ENCODE results near the gene OR2L13.

OR2L13 gene, protein sequence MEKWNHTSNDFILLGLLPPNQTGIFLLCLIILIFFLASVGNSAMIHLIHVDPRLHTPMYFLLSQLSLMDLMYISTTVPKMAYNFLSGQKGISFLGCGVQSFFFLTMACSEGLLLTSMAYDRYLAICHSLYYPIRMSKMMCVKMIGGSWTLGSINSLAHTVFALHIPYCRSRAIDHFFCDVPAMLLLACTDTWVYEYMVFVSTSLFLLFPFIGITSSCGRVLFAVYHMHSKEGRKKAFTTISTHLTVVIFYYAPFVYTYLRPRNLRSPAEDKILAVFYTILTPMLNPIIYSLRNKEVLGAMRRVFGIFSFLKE

DNA sequence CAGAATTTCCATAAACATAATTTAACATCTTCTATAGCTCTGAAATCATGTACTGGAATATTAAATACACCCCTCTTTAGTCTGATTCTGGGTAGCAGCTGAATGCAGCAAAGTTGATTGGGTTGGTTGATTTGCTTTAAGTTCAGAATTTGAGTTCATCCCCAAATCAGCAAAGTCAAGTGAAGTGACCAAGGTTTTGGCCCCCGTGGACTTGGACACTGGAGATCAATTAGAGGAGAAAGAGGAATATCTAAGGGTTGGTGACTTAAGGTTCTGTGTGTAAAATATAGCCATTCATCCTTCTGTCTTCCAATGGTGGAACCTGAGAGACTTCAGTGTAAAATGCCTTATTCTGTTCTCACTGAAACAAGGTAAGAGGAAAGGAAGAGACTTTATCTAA lies at the start of gene OR2L13:
Gene OR2L13 (plus strand): TSS at position 301 of the 400 bp plus-strand sequence. CDS start 4,192 bp downstream, outside the sequence.
- TF ChIP-seq SP1 (IDR thresholded peaks at IDR 0.05) (no peak), HDGF (IDR thresholded peaks at IDR 0.05; ENCODE audit: borderline replicate concordance) (no peak), ELF4 (IDR thresholded peaks at IDR 0.05) (no peak)
- CTCF ChIA-PET, result no interaction called here
- no peak for DNase-seq (ENCODE audit: extremely low spot score)
- POLR2A ChIA-PET, result no interaction called here

DNA sequence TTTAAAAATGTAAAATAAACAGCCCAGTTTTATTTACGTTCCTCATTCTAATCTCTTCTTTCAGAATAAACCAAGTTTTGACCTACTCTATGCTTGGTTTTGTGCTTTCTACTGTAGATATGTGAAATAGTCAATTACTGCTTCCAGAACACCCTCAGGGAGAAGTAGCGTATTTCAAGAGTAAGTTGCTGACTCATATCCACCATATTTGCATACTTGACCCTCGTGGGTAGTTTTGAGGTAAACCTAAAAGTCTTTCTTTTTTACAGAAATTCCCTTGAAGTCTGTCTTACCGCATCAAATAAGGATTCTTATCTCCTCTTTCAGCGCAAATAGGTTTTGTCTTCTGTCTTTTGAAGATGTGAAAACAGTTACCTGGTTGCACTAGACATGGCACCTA lies 49.8 kb upstream of the OR2L13 start:
- no peak for DNase-seq (ENCODE audit: extremely low spot score)
- CTCF ChIA-PET, result no interaction called here
- POLR2A ChIA-PET, result no interaction called here
- TF ChIP-seq SUZ12 (IDR thresholded peaks at IDR 0.05) (no peak), FOXA1 (IDR thresholded peaks at IDR 0.05) (no peak), FOXM1 (IDR thresholded peaks at IDR 0.05; ENCODE audit: borderline replicate concordance) (no peak), ZNF384 (IDR thresholded peaks at IDR 0.05) (no peak), BHLHE40 (IDR thresholded peaks at IDR 0.05; ENCODE audit: borderline replicate concordance) (no peak)

DNA sequence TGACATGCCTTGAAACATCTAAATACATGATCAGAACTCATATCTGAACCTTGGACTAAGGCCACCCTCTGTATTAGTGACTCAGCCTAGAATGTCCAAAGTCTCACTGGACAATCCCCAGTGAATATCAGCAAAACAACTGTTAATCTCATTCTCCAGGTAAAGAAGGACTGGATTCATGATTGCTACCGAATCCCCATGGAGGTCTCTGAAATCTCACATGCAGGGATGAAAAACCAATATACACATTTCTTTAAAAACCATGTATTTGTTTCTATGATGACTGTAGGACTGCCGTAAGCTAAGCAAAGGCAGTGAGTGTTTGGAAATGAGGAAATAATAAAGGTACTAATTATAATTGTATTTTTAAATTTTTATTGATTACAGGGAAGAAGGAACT lies 48.4 kb upstream of the OR2L13 start, which contains the start of gene OR2L3:
Gene OR2L3 (plus strand): TSS at position 301 of the 400 bp plus-strand sequence. CDS start 13,846 bp downstream, outside the sequence.
- CTCF ChIA-PET, result no interaction called here

DNA sequence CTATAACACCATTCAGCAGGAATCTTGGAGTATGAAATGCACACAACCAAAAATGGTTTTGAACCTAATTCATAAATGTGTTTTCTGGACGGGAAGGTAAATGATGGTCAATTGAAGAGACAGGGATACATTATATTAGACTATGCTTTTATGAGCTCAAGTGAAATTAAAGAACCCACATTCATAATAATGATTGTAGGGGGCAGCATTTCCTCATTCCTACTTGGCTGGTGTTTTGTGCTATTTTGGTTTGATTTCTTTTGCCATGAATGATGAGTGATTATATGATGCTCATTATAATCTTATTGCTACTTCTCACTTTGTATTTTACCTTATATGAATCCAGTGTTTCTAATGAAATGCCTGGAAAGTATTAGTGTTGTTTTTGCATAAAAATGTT lies 48.0 kb upstream of the OR2L13 start:
- ChIA-PET CTCF (no interaction called here), POLR2A (no interaction called here)
- TF ChIP-seq HDGF (IDR thresholded peaks at IDR 0.05; ENCODE audit: borderline replicate concordance), result no peak
- no peak for TF ChIP-seq LEF1 (IDR thresholded peaks at IDR 0.05; ENCODE audit: borderline replicate concordance)
- no peak for TF ChIP-seq SP1 (IDR thresholded peaks at IDR 0.05)
- no peak for TF ChIP-seq SUZ12 (IDR thresholded peaks at IDR 0.05)
- no peak for TF ChIP-seq TARDBP (IDR thresholded peaks at IDR 0.05)
- no peak for TF ChIP-seq FOXK2 (IDR thresholded peaks at IDR 0.05)
- no peak for TF ChIP-seq ZNF384 (IDR thresholded peaks at IDR 0.05)
- no peak for TF ChIP-seq NFRKB (IDR thresholded peaks at IDR 0.05)
- no peak for TF ChIP-seq ARNT (IDR thresholded peaks at IDR 0.05)
- TF ChIP-seq CTBP1 (IDR thresholded peaks at IDR 0.05; ENCODE audit: borderline replicate concordance), result no peak
- no peak for TF ChIP-seq FOXA1 (IDR thresholded peaks at IDR 0.05)
- no peak for TF ChIP-seq FOXM1 (IDR thresholded peaks at IDR 0.05; ENCODE audit: borderline replicate concordance)
- no peak for TF ChIP-seq ELF4 (IDR thresholded peaks at IDR 0.05)
- TF ChIP-seq, protein P1, sequence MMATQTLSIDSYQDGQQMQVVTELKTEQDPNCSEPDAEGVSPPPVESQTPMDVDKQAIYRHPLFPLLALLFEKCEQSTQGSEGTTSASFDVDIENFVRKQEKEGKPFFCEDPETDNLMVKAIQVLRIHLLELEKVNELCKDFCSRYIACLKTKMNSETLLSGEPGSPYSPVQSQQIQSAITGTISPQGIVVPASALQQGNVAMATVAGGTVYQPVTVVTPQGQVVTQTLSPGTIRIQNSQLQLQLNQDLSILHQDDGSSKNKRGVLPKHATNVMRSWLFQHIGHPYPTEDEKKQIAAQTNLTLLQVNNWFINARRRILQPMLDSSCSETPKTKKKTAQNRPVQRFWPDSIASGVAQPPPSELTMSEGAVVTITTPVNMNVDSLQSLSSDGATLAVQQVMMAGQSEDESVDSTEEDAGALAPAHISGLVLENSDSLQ (IDR thresholded peaks at IDR 0.05), result no peak
- TF ChIP-seq L3MBTL2 (conservative IDR thresholded peaks at IDR 0.05), result no peak
- no peak for TF ChIP-seq BHLHE40 (IDR thresholded peaks at IDR 0.05; ENCODE audit: borderline replicate concordance)
- no peak for DNase-seq (ENCODE audit: extremely low spot score)

More for the DNA sequence above, 48.4 kb upstream of the OR2L13 start, which contains the start of gene OR2L3:
- TF ChIP-seq FOXK2 (IDR thresholded peaks at IDR 0.05) (no peak), L3MBTL2 (conservative IDR thresholded peaks at IDR 0.05) (no peak), TARDBP (IDR thresholded peaks at IDR 0.05) (no peak), NFRKB (IDR thresholded peaks at IDR 0.05) (no peak)
- TF ChIP-seq, protein P1 (IDR thresholded peaks at IDR 0.05), result no peak
- POLR2A ChIA-PET, result no interaction called here
- DNase-seq (ENCODE audit: extremely low spot score), result no peak

DNA sequence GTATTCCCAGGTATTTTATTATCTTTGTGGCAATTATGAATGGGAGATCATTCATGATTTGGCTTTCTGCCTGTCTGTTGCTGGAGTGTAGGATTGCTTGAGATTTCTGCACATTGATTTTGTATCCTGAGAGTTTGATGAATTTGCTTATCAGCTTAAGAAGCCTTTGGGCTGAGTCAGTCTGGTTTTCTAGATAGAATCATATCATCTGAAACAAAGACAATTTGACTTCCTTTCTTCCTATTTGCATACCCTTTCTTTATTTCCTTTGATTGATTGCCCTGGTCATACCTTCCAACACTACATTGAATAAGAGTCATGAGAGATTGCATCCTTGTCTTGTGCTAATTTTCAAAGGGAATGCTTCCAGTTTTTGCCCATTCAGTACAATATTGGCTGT lies 40.3 kb upstream of the OR2L13 start:
- ChIA-PET CTCF (no interaction called here), POLR2A (no interaction called here)
- DNase-seq (ENCODE audit: extremely low spot score), result no peak
- TF ChIP-seq ELF4 (IDR thresholded peaks at IDR 0.05) (no peak), TARDBP (IDR thresholded peaks at IDR 0.05) (no peak)

DNA sequence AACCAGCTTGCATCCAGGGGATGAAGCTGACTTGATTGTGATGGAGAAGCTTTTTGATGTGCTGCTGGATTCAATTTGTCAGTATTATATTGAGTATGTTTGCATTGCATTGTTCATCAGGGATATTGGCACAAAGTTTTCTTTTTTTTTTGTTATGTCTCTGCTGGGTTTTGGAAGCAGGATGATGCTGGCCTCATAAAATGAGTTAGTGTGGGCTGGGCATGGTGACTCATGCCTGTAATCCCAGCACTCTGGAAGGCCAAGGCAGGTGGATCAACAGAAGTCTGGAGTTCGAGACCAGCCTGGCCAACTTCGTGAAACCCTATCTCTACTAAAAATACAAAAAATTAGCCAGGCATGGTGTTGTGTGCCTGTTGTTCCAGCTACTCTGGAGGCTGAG lies 39.7 kb upstream of the OR2L13 start:
- POLR2A ChIA-PET, result no interaction called here
- CTCF ChIA-PET, result no interaction called here
- no peak for DNase-seq (ENCODE audit: extremely low spot score)
- TF ChIP-seq L3MBTL2 (conservative IDR thresholded peaks at IDR 0.05), result no peak
- no peak for TF ChIP-seq FOXM1 (IDR thresholded peaks at IDR 0.05; ENCODE audit: borderline replicate concordance)
- TF ChIP-seq ARNT (IDR thresholded peaks at IDR 0.05), result no peak
- no peak for TF ChIP-seq ELF4 (IDR thresholded peaks at IDR 0.05)
- no peak for TF ChIP-seq ZNF384 (IDR thresholded peaks at IDR 0.05)
- no peak for TF ChIP-seq HDGF (IDR thresholded peaks at IDR 0.05; ENCODE audit: borderline replicate concordance)
- no peak for TF ChIP-seq CTBP1 (IDR thresholded peaks at IDR 0.05; ENCODE audit: borderline replicate concordance)
- TF ChIP-seq FOXA1 (IDR thresholded peaks at IDR 0.05), result no peak
- TF ChIP-seq NFRKB (IDR thresholded peaks at IDR 0.05), result no peak
- TF ChIP-seq LEF1 (IDR thresholded peaks at IDR 0.05; ENCODE audit: borderline replicate concordance), result no peak
- TF ChIP-seq, protein P1 (IDR thresholded peaks at IDR 0.05), result no peak
- no peak for TF ChIP-seq BHLHE40 (IDR thresholded peaks at IDR 0.05; ENCODE audit: borderline replicate concordance)
- TF ChIP-seq FOXK2 (IDR thresholded peaks at IDR 0.05), result no peak
- TF ChIP-seq TARDBP (IDR thresholded peaks at IDR 0.05), result no peak
- no peak for TF ChIP-seq SP1 (IDR thresholded peaks at IDR 0.05)
- no peak for TF ChIP-seq SUZ12 (IDR thresholded peaks at IDR 0.05)

DNA sequence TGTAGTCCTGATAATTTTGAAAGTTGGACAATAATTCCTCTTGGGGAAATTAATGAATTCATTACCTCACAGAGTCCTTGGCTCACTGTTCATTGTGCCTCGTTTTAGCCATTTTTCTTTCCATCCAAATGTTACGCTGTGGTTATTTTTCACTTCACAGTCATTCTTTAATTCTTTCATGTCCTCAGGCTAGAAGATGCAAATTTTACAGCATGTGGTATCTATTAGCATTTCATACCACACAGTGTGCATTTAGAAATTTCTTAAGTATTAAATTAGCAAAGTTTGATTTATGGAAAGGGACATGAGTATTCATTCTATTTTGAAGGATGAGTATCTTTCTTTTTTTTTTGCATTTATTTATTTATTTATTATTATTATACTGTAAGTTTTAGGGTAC lies 29.9 kb upstream of the OR2L13 start:
- ChIA-PET POLR2A (no interaction called here), CTCF (no interaction called here)
- TF ChIP-seq TARDBP (IDR thresholded peaks at IDR 0.05) (no peak), FOXK2 (IDR thresholded peaks at IDR 0.05) (no peak), NFRKB (IDR thresholded peaks at IDR 0.05) (no peak), CTBP1 (IDR thresholded peaks at IDR 0.05; ENCODE audit: borderline replicate concordance) (no peak), HDGF (IDR thresholded peaks at IDR 0.05; ENCODE audit: borderline replicate concordance) (no peak), SP1 (IDR thresholded peaks at IDR 0.05) (no peak)
- TF ChIP-seq, protein P1 (IDR thresholded peaks at IDR 0.05), result no peak
- DNase-seq (ENCODE audit: extremely low spot score), result no peak

Data from HEK293T (cell line).